Natural killer cell (primary cell): Measurements from ENCODE around the gene DDIT4. TPM values are rescaled to one million over a fixed set of nuclear protein-coding genes. Genes with fewer than 3 reads are reported as not detected.

Experiments
- ATAC-seq, 3 donors: fragments of 150-1000 bp in 2 of 3; fragments of 200-7000 bp in 1 of 3; cut with Tn5 transposase; 1 replicate in 1 of 3; 2 replicates in 2 of 3; pipeline ENCODE4 v1.10.0; 2021; ENCODE audit warnings: mild to moderate bottlenecking in 2 of 3, moderate library complexity in 2 of 3
- DNase-seq, 2 donors: peaks; one replicate each; pipeline versions ENCODE4 v3.0.0 to v3.0.0-alpha.2; 2013 to 2021; ENCODE audit warnings: mixed read lengths in 1 of 2
- H3K27ac ChIP-seq: one replicate; pipeline ENCODE4 v1.5.1; 2013; ENCODE audit warnings: mild to moderate bottlenecking, low read length
- H3K27me3 ChIP-seq: one replicate; pipeline ENCODE4 v1.6.1; 2013; ENCODE audit warnings: low read length; ENCODE audit not compliant: control insufficient read depth, insufficient read depth
- H3K36me3 ChIP-seq: one replicate; pipeline ENCODE4 v1.6.1; 2013; ENCODE audit warnings: low read length; ENCODE audit not compliant: control insufficient read depth, insufficient read depth
- H3K4me1 ChIP-seq: one replicate; pipeline ENCODE4 v1.6.1; 2013; ENCODE audit warnings: low read length; ENCODE audit not compliant: control insufficient read depth, insufficient read depth
- H3K4me3 ChIP-seq: one replicate; pipeline ENCODE4 v1.5.1; 2013; ENCODE audit warnings: low read length
- H3K9me3 ChIP-seq: one replicate; pipeline ENCODE4 v1.6.1; 2013; ENCODE audit warnings: low read length; ENCODE audit not compliant: control insufficient read depth, insufficient read depth
- H3K27ac Mint-ChIP-seq, 2 donors: one replicate each; pipeline ENCODE4 v1.8.0; 2022; ENCODE audit warnings: mild to moderate bottlenecking in 2 of 2, mixed read lengths in 2 of 2, moderate library complexity in 1 of 2
- H3K27me3 Mint-ChIP-seq, 2 donors: one replicate each; pipeline ENCODE4 v1.8.0; 2022; ENCODE audit warnings: low read depth in 2 of 2, mixed read lengths in 2 of 2
- H3K36me3 Mint-ChIP-seq: one replicate; pipeline ENCODE4 v1.8.0; 2022; ENCODE audit warnings: mixed read lengths
- H3K4me1 Mint-ChIP-seq, 2 donors: one replicate each; pipeline ENCODE4 v1.8.0; 2022; ENCODE audit warnings: mixed read lengths in 2 of 2
- H3K4me3 Mint-ChIP-seq: one replicate; pipeline ENCODE4 v1.8.0; 2022; ENCODE audit warnings: mild to moderate bottlenecking, moderate library complexity, mixed read lengths
- H3K9me3 Mint-ChIP-seq, 2 donors: one replicate each; pipeline ENCODE4 v1.8.0; 2022; ENCODE audit warnings: mixed read lengths in 2 of 2
- WGBS: methylation state at CpG from one replicate; pipeline ENCODE4 v1.1.7; 2013; ENCODE audit warnings: missing lambda C conversion rate; ENCODE audit not compliant: insufficient coverage; 5-methylcytosine and 5-hydroxymethylcytosine counted together
- intact Hi-C: fragments of 100-400 bp; cut with micrococcal nuclease; formaldehyde crosslinking; loops from one replicate; pipeline ENCODE4 v1.14.2; 2022
- total RNA-seq, 4 donors: library from RNA; stranded (reverse); fragments of 120-200 nt in 1 of 4; gene quantifications; one replicate each; pipeline versions ENCODE4 v1.2.3 to v1.2.4, GENCODE V29; 2013 to 2022
- TF ChIP-seq, protein P1 (sequence below): fragments of 200-600 bp; IDR thresholded peaks from one replicate; pipeline ENCODE4 v1.8.0; 2022; ENCODE audit warnings: antibody characterized with exemption

The DDIT4 gene
- total RNA-seq, 3 donors from 2014 or later (not counting 1 experiment from before 2014, with no cell fraction given): 174 to 232 (median 200) TPM

GRCh38 chr10:72310241-72310633 lies 36.5 kb downstream of the DDIT4 start:
- Histone ChIP-seq H3K36me3 (no peaks in the 10 kb centered on the region), H3K4me1 (peaks cover 35% of the 10 kb centered on the region), H3K27me3 (no peaks in the 10 kb centered on the region), H3K27ac (no peak overlapping the region), H3K9me3 (no peaks in the 10 kb centered on the region), H3K4me3 (no peak overlapping the region)
- no peaks in the 10 kb centered on the region for H3K36me3 Mint-ChIP-seq
- ATAC-seq (no peak), DNase-seq (no peak)
- peak overlapping the region; percentile 74 to 88 for H3K27ac Mint-ChIP-seq
- 79% methylated on average over 11 of the region's 11 CpGs for WGBS
- TF ChIP-seq, protein P1, sequence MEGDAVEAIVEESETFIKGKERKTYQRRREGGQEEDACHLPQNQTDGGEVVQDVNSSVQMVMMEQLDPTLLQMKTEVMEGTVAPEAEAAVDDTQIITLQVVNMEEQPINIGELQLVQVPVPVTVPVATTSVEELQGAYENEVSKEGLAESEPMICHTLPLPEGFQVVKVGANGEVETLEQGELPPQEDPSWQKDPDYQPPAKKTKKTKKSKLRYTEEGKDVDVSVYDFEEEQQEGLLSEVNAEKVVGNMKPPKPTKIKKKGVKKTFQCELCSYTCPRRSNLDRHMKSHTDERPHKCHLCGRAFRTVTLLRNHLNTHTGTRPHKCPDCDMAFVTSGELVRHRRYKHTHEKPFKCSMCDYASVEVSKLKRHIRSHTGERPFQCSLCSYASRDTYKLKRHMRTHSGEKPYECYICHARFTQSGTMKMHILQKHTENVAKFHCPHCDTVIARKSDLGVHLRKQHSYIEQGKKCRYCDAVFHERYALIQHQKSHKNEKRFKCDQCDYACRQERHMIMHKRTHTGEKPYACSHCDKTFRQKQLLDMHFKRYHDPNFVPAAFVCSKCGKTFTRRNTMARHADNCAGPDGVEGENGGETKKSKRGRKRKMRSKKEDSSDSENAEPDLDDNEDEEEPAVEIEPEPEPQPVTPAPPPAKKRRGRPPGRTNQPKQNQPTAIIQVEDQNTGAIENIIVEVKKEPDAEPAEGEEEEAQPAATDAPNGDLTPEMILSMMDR: no peak
- no peaks in the 10 kb centered on the region for H3K9me3 Mint-ChIP-seq
- peaks cover 36 to 42% of the 10 kb centered on the region in 2 donors for H3K4me1 Mint-ChIP-seq
- no peaks in the 10 kb centered on the region for H3K27me3 Mint-ChIP-seq
- intact Hi-C loops: no loop called here
- peak overlapping the region; percentile 72 for H3K4me3 Mint-ChIP-seq

DNA sequence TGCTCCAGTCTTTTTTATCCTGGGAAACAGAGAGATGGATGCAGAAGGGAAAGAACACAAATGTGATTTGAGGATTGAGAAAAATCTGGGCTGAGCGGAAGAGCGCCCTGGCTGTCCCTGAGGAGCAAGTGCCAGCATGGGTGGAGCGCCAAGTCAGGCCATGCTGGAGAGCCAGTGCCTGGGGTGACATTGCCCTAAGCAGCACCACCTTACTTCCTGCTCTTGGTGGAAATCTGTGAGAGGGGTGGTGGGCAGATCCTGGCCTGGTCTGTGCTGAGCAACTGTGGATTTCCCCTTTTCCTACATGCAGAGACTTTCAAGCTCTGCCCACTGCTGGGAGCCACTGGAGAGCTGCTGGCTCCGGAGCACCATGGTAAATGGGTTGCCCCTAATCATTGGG lies 36.9 kb downstream of the DDIT4 start:
- no peak for ATAC-seq
- peak overlapping the region; percentile 4 for H3K4me3 Mint-ChIP-seq

DNA sequence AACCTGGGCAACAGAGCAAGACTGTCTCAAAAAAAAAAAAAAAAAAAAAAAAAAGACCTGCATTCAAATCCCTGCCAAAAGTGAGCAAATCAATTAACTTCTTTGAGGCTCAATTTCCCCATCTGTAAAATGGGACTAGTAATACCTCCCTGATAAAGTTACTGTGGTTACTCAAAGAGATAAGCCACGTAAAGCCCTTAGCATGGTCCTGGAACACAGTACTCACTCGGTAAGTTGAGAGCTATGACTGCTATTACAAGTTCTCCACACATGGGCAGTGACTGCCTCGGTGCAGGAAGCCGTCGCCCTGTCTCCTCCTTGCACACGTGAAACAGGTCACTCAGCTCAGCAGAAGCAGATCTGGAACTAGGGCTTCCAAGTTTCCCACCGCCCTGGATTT lies 37.9 kb downstream of the DDIT4 start:
- Histone ChIP-seq H3K9me3 (no peaks in the 10 kb centered on the region), H3K27me3 (no peaks in the 10 kb centered on the region), H3K36me3 (no peaks in the 10 kb centered on the region), H3K4me1 (peaks cover 44% of the 10 kb centered on the region), H3K4me3 (no peak overlapping the region), H3K27ac (no peak overlapping the region)
- peak overlapping the region; percentile 47 for H3K4me3 Mint-ChIP-seq
- ATAC-seq: peak in 2 of 3 donors; percentile 39 to 44
- peaks cover 43 to 51% of the 10 kb centered on the region in 2 donors for H3K4me1 Mint-ChIP-seq
- H3K9me3 Mint-ChIP-seq: no peaks in the 10 kb centered on the region
- WGBS: 59% methylated on average over 7 of the region's 7 CpGs
- no peaks in the 10 kb centered on the region for H3K36me3 Mint-ChIP-seq
- peak overlapping the region; percentile 51 to 77 for H3K27ac Mint-ChIP-seq
- TF ChIP-seq, protein P1: no peak
- intact Hi-C loops: no loop called here
- peak in 1 of 2 donors; percentile 45 for DNase-seq
- H3K27me3 Mint-ChIP-seq: no peaks in the 10 kb centered on the region

More for the DNA sequence above, 36.9 kb downstream of the DDIT4 start:
- Mint-ChIP-seq H3K4me1 (peaks cover 36 to 42% of the 10 kb centered on the region in 2 donors), H3K27me3 (no peaks in the 10 kb centered on the region), H3K36me3 (no peaks in the 10 kb centered on the region), H3K9me3 (no peaks in the 10 kb centered on the region), H3K27ac (peak overlapping the region; percentile 74 to 88)
- Histone ChIP-seq H3K9me3 (no peaks in the 10 kb centered on the region), H3K27me3 (no peaks in the 10 kb centered on the region), H3K36me3 (no peaks in the 10 kb centered on the region), H3K4me3 (no peak overlapping the region), H3K4me1 (peaks cover 35% of the 10 kb centered on the region), H3K27ac (no peak overlapping the region)
- peak in 1 of 2 donors; percentile 20 for DNase-seq
- WGBS: 97% methylated on average over 4 of the region's 4 CpGs
- TF ChIP-seq, protein P1: no peak
- intact Hi-C loops: no loop called here

- TF ChIP-seq, protein P1: no peak
- no peak overlapping the region for H3K27ac Mint-ChIP-seq
- intact Hi-C loops: no loop called here
- H3K36me3 ChIP-seq: no peaks in the 10 kb centered on the region
- 94% methylated on average over 6 of the region's 8 CpGs for WGBS
- ATAC-seq (no peak), DNase-seq (no peak)
- H3K27me3 ChIP-seq: no peaks in the 10 kb centered on the region
- H3K9me3 ChIP-seq: no peaks in the 10 kb centered on the region
- H3K36me3 Mint-ChIP-seq: no peaks in the 10 kb centered on the region
- no peaks in the 10 kb centered on the region for H3K27me3 Mint-ChIP-seq
- H3K4me1 ChIP-seq: peaks cover 55% of the 10 kb centered on the region
- H3K27ac ChIP-seq: no peak overlapping the region
- H3K4me1 Mint-ChIP-seq: peaks cover 50 to 58% of the 10 kb centered on the region in 2 donors
- H3K9me3 Mint-ChIP-seq: no peaks in the 10 kb centered on the region
- no peak overlapping the region for H3K4me3 ChIP-seq
- no peak overlapping the region for H3K4me3 Mint-ChIP-seq
Observed at GRCh38 chr10:72312865-72313391, 39.2 kb downstream of the DDIT4 start.
